ENCODE measurements around the gene ULK1.

DNA sequence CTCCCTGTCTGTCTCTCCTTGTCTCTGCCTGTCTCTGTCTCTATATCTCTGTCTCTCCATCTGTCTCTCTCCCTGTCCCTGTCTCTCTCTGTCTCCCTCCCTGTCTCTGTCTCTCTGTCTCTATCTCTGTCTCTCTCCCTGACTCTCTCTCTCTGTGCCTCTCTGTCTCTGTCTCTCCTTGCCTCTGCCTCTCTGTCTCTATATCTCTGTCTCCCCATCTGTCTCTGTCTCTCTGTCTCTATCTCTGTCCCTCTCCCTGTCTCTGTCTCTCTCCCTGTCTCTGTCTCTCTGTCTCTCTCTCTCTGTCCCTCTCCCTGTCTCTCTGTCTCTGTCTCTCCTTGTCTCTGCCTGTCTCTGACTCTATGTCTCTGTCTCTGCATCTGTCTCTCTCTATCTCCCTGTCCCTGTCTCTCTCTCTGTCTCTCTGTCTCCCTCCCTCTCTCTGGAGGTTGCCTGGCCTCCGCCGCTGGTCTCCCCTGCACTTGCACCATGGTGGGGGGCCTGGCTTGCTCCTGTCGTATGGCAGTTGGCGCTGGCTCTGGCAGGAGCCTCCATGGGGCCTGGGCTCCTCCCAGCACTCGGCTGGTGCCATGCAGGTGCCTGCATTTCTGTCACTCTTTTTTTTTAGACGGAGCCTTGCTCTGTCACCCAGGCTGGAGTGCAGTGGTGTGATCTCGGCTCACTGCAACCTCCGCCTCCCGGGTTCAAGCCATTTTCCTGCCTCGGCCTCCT is 37.9 kb upstream of the ULK1 start:
- TF ChIP-seq ZFX (CRISPR knock-in tag; IDR thresholded peaks at IDR 0.05; ENCODE audit: low read depth), result no peak
- no peak for TF ChIP-seq GABPA (IDR thresholded peaks at IDR 0.05; ENCODE audit: low read depth, low read length)
- TF ChIP-seq GABPA (CRISPR knock-in tag; IDR thresholded peaks at IDR 0.05; ENCODE audit: low read depth), result no peak
- no peak for TF ChIP-seq ZNF432 (CRISPR knock-in tag; IDR thresholded peaks at IDR 0.05; ENCODE audit: borderline replicate concordance)
- TF ChIP-seq HMG20B (CRISPR knock-in tag; conservative IDR thresholded peaks at IDR 0.05), result no peak
- no peak for TF ChIP-seq EEA1 (CRISPR knock-in tag; IDR thresholded peaks at IDR 0.05; ENCODE audit: borderline replicate concordance)
- TF ChIP-seq, protein P1, sequence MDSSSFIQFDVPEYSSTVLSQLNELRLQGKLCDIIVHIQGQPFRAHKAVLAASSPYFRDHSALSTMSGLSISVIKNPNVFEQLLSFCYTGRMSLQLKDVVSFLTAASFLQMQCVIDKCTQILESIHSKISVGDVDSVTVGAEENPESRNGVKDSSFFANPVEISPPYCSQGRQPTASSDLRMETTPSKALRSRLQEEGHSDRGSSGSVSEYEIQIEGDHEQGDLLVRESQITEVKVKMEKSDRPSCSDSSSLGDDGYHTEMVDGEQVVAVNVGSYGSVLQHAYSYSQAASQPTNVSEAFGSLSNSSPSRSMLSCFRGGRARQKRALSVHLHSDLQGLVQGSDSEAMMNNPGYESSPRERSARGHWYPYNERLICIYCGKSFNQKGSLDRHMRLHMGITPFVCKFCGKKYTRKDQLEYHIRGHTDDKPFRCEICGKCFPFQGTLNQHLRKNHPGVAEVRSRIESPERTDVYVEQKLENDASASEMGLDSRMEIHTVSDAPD (CRISPR knock-in tag; IDR thresholded peaks at IDR 0.05), result no peak
- TF ChIP-seq SRY (CRISPR knock-in tag; IDR thresholded peaks at IDR 0.05), result no peak
- no peak for TF ChIP-seq RARG (CRISPR knock-in tag; IDR thresholded peaks at IDR 0.05; ENCODE audit: low read depth)

Measured in HepG2 (cell line).